ENCODE results near the gene TMEM43. TPM values are rescaled to one million over a fixed set of nuclear protein-coding genes. Genes with fewer than 3 reads are reported as not detected.
A peak's percentile ranks its signal among the peaks of the same experiment; 100 is the strongest.

TMEM43 gene
- total RNA-seq, 1 donor from 2014 or later: 86.3 TPM

- intact Hi-C loops (cut with DNase I): no loop called here
- no peak for TF ChIP-seq CTCF (IDR thresholded peaks at IDR 0.05)
- Histone ChIP-seq H3K36me3 (peaks cover 36% of the 10 kb centered on the region), H3K4me1 (peaks cover 30% of the 10 kb centered on the region), H3K9me3 (no peaks in the 10 kb centered on the region), H3K27me3 (no peaks in the 10 kb centered on the region), H3K4me3 (no peak overlapping the region), H3K27ac (no peak overlapping the region)
- no peak for ATAC-seq
- DNase-seq: no peak
These were observed 49.6 kb downstream of the TMEM43 start for GRCh38 chr3:14174483-14174882.

GRCh38 chr3:14175383-14176037 is 50.7 kb downstream of the TMEM43 start:
- Histone ChIP-seq H3K27me3 (no peaks in the 10 kb centered on the region), H3K9me3 (no peaks in the 10 kb centered on the region), H3K4me1 (peaks cover 30% of the 10 kb centered on the region), H3K36me3 (peaks cover 26% of the 10 kb centered on the region), H3K4me3 (no peak overlapping the region), H3K27ac (no peak overlapping the region)
- intact Hi-C loops (cut with DNase I): no loop called here
- DNase-seq (no peak), ATAC-seq (no peak)
- no peak for TF ChIP-seq CTCF (IDR thresholded peaks at IDR 0.05)

GRCh38 chr3:14177580-14178246 is 52.9 kb downstream of the TMEM43 start:
- no peaks in the 10 kb centered on the region for H3K27me3 ChIP-seq
- DNase-seq: no peak
- peaks cover 17% of the 10 kb centered on the region for H3K36me3 ChIP-seq
- H3K4me1 ChIP-seq: peaks cover 30% of the 10 kb centered on the region
- no peaks in the 10 kb centered on the region for H3K9me3 ChIP-seq
- TF ChIP-seq CTCF (IDR thresholded peaks at IDR 0.05): no peak
- peak; percentile 30 for ATAC-seq
- H3K4me3 ChIP-seq: peak overlapping the region; percentile 65
- peak overlapping the region; percentile 98 for H3K27ac ChIP-seq
- intact Hi-C loops (cut with DNase I): no loop called here

GRCh38 chr3:14178247-14179113 is 53.6 kb downstream of the TMEM43 start, which contains the start of the genes LSM3 and XPC:
Gene LSM3 (plus strand): TSS chr3:14178817. CDS start chr3:14178861, 44 bp downstream.
Gene XPC (minus strand): TSS chr3:14178601. CDS start chr3:14178568, 33 bp downstream.
- DNase-seq (peak; percentile 98), ATAC-seq (peak; percentile 100)
- H3K9me3 ChIP-seq: no peaks in the 10 kb centered on the region
- intact Hi-C loops (cut with DNase I): no loop called here
- H3K36me3 ChIP-seq: peaks cover 21% of the 10 kb centered on the region
- H3K27me3 ChIP-seq: no peaks in the 10 kb centered on the region
- no peak for TF ChIP-seq CTCF (IDR thresholded peaks at IDR 0.05)
- peak within 1 kb of the TSS; percentile 98 for H3K27ac ChIP-seq
- H3K4me3 ChIP-seq: peak within 1 kb of the TSS; percentile 65
- peaks cover 30% of the 10 kb centered on the region for H3K4me1 ChIP-seq

GRCh38 chr3:14179114-14179465 is 54.2 kb downstream of the TMEM43 start:
- intact Hi-C loops (cut with DNase I): no loop called here
- peak overlapping the region; percentile 65 for H3K4me3 ChIP-seq
- H3K27ac ChIP-seq: peak overlapping the region; percentile 98
- DNase-seq: no peak
- H3K4me1 ChIP-seq: peaks cover 30% of the 10 kb centered on the region
- ATAC-seq: no peak
- H3K36me3 ChIP-seq: peaks cover 27% of the 10 kb centered on the region
- H3K9me3 ChIP-seq: no peaks in the 10 kb centered on the region
- no peaks in the 10 kb centered on the region for H3K27me3 ChIP-seq
- no peak for TF ChIP-seq CTCF (IDR thresholded peaks at IDR 0.05)
